Activated T-cell treated with anti-CD3 and anti-CD28 coated beads, Interleukin-2, amount 50 U/mL, for 48 hours (primary cell): ENCODE data around the gene C5orf15.

Experiments
- DNase-seq, 2 experiments: peaks; one replicate each; pipeline ENCODE4 v3.0.0-alpha.2; 2020

The C5orf15 gene

DNA sequence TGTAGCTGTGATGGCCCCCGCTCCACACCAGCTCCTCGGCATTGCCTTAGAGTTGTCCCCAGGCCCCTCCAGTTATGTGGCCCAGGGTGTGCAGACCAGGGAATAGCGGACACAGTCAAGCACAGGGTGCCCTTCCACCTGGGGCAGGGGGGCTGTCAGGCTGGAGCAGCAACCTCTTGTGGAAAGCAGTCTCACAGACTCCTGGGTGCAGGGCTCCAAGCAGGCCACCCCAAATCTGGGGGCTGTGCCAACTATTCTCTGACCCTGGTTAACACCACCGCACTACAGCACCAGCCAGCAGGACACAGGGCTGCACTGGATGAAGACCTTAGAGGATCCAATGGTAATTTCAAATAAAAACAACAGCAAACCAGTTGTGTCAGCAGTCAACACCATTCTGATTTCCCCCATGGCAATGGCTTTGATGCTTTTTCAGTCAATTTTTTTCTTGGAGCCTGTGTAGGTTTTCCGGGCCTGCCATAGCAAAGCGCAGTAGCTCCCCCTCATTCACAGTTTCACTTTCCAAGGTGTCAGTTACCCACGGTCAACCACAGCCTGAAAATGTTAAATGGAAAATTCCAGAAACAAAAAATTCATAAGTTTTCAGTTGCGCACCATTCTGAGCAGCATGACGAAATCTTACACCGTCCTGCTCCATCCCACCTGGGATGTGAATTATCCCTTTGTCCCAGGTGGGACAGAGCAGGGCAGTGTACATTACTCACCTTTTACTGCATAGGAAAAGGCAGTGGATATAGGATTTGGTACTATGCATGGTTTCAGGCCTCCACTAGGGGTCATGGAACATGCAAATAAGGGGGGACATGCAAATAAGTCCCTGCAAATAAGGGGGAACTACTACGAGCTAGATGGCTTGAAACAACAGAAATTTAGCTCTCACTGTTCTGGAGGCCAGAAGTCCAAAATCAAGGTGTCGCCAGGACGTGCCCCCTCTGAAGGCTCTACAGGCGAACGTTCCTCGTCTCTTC, 49.0 kb downstream of the C5orf15 start:
- no peak for DNase-seq

DNA sequence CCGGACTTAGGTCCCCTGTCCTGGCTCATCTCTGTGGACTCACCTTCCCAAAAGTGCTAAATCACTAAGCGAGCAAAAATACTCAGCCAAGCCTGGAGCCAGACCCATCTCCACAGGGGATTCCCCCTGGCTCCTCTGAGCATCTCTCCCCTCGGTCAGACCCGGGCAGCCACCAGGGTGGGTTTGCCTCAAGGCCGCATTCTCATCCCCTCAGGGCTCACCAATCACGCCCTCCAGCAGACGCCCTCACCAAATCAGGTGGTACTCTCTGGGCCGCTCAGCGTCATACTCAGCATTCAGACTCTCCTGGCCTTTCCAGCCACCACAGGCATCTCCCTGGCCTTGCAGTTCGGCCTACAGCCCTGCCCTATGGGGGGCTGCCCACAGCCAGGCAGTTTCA, 49.7 kb downstream of the C5orf15 start:
- DNase-seq: no peak

DNA sequence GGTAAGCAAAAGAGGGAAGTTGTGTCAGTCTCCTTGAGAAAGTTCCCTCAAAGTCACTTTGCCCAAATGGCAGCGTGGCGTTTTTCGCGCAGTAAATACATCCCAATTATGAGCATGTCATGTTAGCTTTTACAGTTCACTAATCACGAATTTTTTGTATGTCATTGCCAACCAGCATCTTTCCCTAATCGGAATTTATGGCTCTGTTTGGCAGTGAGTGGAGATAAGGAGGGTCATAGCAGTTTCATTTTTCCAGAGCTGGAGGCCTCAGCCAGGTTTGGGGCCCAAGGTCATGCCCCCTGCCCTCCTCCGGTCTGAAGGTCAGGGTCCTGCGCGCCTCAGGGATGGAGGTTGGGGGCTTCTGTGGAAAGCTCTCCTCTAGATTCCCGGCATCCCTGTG, 50.1 kb downstream of the C5orf15 start:
- no peak for DNase-seq

DNA sequence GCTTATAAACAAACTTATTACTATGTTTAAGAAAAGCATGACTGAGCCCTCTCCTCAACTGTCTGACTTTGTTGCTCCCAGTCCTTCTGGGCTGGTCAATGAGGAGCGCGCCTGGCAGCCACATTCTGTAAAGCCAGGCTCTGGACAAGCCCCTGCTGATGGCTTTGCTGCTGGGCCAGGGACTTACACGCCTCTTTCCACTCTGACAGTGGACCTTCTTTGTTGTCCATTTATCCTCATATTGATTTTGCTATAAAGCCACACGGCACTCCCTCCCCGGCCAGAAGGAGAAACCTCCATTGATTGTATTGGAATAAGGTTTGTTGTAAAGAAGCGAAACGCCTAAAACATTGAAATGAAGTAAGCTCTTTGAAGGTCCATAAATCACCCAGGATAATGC, 50.6 kb downstream of the C5orf15 start:
- DNase-seq: no peak

DNA sequence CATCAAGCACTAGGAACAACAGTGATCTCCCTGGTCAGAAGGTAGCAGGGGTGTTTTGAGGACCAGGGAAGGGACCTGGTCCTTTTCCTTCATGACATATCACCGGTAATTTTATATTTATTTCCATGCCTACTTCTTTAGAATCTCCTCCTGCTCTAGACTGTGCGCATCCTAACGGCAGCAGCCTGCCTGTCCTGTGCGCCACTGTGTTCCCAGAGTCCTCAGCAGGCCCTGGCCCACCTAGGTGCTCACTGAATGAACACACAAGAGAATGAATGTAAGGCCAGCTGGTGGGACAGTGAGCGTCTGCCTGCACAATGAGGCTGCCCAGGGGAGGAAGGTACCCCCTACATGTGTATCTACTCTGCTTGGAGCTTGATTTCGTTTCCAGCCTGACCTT, 51.5 kb downstream of the C5orf15 start:
- no peak for DNase-seq

DNA sequence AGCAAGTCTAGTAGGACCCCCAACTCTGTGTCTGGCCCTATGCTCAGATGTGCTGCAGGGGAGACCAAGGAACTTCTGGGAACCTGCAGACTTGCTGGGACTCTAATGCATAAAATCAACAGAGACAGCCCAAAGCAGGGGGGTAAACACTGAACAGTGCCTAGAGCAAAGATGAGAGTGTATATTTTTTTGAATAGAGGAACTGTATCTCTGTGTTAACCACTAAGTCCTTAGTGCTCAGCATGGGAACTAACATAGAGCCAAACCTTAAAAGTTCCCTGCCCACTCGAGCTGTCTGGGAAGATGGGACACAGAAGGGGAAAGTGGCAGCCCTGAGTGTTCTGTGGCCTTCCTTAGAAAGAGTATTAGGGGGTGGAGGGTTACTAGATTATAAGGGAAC, 51.9 kb downstream of the C5orf15 start:
- no peak for DNase-seq

DNA sequence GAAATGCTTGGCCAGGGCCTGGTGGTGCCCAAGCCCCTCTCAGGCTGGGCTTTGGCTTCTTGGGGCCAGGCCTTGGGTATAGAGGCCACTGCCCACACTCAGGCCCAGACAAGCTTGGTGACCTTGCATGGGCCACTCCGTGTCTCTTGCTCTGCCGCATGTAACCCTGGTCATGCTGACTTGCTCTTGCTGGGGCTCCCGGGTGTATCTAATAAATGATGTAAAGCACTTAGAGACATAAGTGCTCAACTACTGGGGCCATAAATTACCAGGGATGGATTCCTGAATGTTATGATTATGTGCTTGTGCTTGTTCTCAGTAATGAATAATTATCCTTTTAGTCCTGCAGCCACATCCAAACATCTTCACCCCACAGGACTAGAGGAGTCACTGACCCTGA, 54.0 kb downstream of the C5orf15 start:
- DNase-seq: no peak

DNA sequence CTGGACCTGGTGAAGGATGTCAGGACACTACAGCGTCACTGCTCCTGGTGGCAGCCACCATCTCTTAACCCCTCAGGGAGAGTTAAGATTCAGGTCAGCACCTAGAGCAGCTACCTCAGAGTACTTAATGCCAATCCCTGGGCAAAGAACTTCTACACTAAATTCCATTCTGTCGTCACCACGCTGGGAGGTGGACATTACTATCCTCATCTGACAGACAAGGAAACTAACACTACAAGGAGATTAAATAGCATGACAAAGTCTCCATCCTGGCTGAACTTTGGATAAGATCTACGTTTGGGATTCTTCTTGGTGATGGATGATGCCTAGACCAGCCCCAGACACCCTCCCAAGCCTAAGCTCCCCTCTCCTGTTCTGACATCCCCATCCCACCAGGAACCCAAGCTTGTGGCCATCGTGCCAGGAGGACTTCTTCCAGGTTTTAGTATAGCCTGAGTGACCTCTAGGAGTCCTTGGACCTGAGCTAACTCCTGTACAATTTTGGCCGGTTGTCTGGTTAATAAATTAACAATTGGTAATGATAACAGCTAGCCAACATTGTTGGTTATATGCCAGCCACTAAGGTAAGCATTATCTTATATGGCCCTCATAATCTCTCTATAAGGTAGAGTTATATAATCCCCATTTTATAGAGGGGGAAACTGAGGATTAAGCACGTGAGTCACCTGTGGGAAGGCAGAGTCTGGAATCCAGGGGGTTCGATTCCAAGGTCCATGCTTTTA, 54.8 kb downstream of the C5orf15 start:
- no peak for DNase-seq

DNA sequence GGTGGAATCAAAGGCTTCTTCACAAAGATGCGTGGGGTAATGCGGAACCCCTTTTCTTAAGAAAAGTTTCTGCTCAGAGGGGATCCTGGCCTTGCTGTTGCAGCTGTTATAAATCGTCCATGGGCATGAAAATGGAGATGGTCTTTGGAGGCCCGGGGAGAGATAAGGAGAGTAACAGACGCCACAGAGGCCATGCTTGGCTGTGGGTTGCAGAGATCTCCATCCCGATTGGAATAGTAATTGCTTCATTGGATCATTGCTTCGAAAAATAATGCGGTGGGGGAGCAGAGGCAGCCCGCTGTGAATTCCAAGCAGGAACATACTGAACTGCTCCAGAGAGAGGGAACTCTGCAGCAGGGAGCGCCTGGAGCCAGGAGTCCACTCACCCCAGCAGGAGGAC, 55.5 kb downstream of the C5orf15 start:
- no peak for DNase-seq

DNA sequence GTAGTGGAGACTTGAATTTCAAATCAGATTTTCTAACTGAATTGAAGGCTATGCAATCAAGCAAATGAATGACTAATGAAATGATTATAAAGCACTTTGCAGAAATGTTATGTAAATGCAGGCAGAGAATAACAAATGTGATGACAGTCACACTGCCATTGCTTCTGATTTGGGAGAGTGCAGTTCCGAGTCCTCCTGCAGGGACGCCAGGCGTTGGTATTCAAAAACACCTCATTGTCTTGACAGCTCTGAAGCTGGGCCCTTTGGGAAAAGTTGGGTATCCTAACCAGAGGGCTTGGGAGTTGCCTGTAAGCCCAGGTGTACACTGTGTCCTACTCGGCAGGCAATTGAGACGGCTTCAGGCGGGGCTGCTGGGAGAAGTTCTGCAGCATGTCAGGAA, 57.9 kb downstream of the C5orf15 start:
- DNase-seq: no peak

DNA sequence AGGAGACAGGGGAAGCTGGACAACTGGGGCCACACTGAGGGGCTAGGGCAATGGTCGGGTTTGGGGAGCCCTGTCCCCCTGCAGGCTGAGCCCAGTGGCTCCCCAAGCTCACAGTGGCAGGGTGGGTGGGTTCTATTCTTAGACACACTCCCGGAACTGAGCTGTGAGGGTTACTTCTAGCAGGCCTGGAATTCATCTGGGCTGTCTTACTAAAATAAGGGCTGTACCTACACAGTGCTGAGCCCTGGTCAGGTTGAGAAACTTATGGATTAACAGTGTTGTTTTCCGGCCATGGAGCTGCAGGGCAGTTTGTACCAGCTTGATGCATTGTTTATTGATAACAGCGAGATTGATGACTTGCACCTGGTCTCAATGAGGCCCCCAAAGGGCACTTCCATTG, 58.8 kb downstream of the C5orf15 start:
- DNase-seq: no peak

DNA sequence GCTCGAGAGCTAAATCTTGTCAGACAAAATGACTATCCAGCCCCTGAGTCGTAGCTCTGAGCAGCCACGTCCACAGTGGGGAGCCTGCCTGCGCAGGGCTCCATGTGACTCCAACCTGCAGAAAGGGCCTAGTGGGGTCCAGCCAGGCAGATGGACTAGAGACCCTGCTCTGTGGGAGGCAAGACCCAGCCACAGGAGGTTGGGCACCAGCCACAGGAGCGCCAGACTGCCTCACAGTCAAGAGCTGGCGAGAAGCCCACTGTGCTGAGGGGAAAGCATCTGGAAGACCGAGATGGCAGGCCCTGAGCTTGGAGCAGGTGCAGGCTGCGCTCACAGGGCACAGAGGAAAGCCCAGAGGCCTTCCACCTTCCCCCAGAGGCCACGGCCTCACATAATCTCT, 61.4 kb downstream of the C5orf15 start:
- DNase-seq: no peak

DNA sequence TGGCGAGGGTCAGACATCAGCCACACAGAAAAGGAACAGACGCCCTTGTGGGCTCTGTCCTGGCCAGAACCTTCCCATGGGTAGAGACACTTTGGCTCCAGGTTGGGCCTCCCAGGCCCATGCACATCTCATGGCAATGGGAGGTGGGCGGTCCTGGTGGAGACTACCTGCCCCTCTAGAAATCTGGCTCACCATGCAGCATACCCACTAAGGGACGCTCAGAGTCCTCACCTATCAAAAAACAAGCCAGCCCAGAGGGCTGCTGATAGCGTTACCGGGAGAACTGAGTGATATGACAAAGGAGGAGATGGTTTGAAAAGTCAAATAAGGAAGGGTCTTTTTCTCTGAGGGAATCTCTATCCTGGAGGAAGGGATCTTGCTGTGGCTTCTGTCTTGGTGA, 62.1 kb downstream of the C5orf15 start:
- DNase-seq: no peak
